HG03558 (cell line): ENCODE results near the gene SLC12A5.

Experiments
- ATAC-seq: cut with Tn5 transposase; IDR thresholded peaks from one replicate; pipeline ENCODE4 v1.9.1; 2021; ENCODE audit warnings: moderate number of reproducible peaks; ENCODE audit not compliant: unreplicated experiment; ENCODE audit errors: extremely low read depth

Gene SLC12A5

GRCh38 chr20:46050885-46051284 is 21.9 kb downstream of the SLC12A5 start:
- ATAC-seq: no peak

- ATAC-seq: no peak
Measured at GRCh38 chr20:46051556-46052308, 22.7 kb downstream of the SLC12A5 start.

- no peak for ATAC-seq
Measured at GRCh38 chr20:46053416-46053815, 24.4 kb downstream of the SLC12A5 start.

GRCh38 chr20:46054606-46055005 is 25.6 kb downstream of the SLC12A5 start:
- ATAC-seq: no peak

GRCh38 chr20:46055269-46055668 is 26.3 kb downstream of the SLC12A5 start:
- no peak for ATAC-seq

GRCh38 chr20:46056027-46056833 is 27.2 kb downstream of the SLC12A5 start:
- no peak for ATAC-seq

GRCh38 chr20:46056970-46057855 is 28.2 kb downstream of the SLC12A5 start:
- no peak for ATAC-seq

GRCh38 chr20:46057856-46058598 is 29.0 kb downstream of the SLC12A5 start:
- no peak for ATAC-seq

GRCh38 chr20:46058599-46059281 is 29.7 kb downstream of the SLC12A5 start:
- no peak for ATAC-seq

GRCh38 chr20:46060301-46060881 is 31.4 kb downstream of the SLC12A5 start:
- no peak for ATAC-seq

- no peak for ATAC-seq
Measured at GRCh38 chr20:46060975-46061374, 32.0 kb downstream of the SLC12A5 start.

- ATAC-seq: no peak
Measured at GRCh38 chr20:46062151-46062550, 33.1 kb downstream of the SLC12A5 start.

- ATAC-seq: no peak
Measured at GRCh38 chr20:46062621-46063020, 33.6 kb downstream of the SLC12A5 start.

GRCh38 chr20:46063151-46063550 is 34.1 kb downstream of the SLC12A5 start:
- no peak for ATAC-seq

- no peak for ATAC-seq
Measured at GRCh38 chr20:46063652-46064054, 34.6 kb downstream of the SLC12A5 start.

- no peak for ATAC-seq
Measured at GRCh38 chr20:46065006-46065405, 36.0 kb downstream of the SLC12A5 start.

GRCh38 chr20:46065691-46066090 is 36.7 kb downstream of the SLC12A5 start:
- no peak for ATAC-seq

GRCh38 chr20:46070215-46070900 is 41.3 kb downstream of the SLC12A5 start:
- ATAC-seq: no peak
